ENCODE measurements around the gene STK36.
A peak's percentile ranks its signal among the peaks of the same experiment; 100 is the strongest.

Gene STK36

GRCh38 chr2:218671654-218672566 lies at the start of gene STK36, which contains the start of gene RNF25:
STK36 (plus strand) TSS chr2:218672086; CDS start chr2:218672830, 744 bp downstream.
RNF25 (minus strand) TSS chr2:218672002; CDS start chr2:218671970, 32 bp downstream.
- peak; percentile 85 for DNase-seq (ENCODE audit: low read depth)

- no peak for DNase-seq (ENCODE audit: low read depth)
Observed at GRCh38 chr2:218622606-218623365, 49.1 kb upstream of the STK36 start.

GRCh38 chr2:218623366-218623705 lies 48.5 kb upstream of the STK36 start:
- DNase-seq (ENCODE audit: low read depth), result no peak

- no peak for DNase-seq (ENCODE audit: low read depth)
Observed at GRCh38 chr2:218626369-218626768, 45.5 kb upstream of the STK36 start.

GRCh38 chr2:218627939-218628338 lies 43.9 kb upstream of the STK36 start:
- DNase-seq (ENCODE audit: low read depth), result no peak

- DNase-seq (ENCODE audit: low read depth), result no peak
Observed at GRCh38 chr2:218631837-218632236, 40.0 kb upstream of the STK36 start.

- DNase-seq (ENCODE audit: low read depth), result no peak
Observed at GRCh38 chr2:218635719-218636118, 36.2 kb upstream of the STK36 start.

GRCh38 chr2:218638372-218638771 lies 33.5 kb upstream of the STK36 start:
- no peak for DNase-seq (ENCODE audit: low read depth)

GRCh38 chr2:218642121-218642656 lies 29.7 kb upstream of the STK36 start:
- no peak for DNase-seq (ENCODE audit: low read depth)

- DNase-seq (ENCODE audit: low read depth), result no peak
Observed at GRCh38 chr2:218642786-218643185, 29.1 kb upstream of the STK36 start.

GRCh38 chr2:218643751-218644310 lies 28.1 kb upstream of the STK36 start:
- DNase-seq (ENCODE audit: low read depth), result no peak

- DNase-seq (ENCODE audit: low read depth), result no peak
Observed at GRCh38 chr2:218644721-218645120, 27.2 kb upstream of the STK36 start.

GRCh38 chr2:218645126-218645525 lies 26.8 kb upstream of the STK36 start:
- no peak for DNase-seq (ENCODE audit: low read depth)

- peak; percentile 61 for DNase-seq (ENCODE audit: low read depth)
Observed at GRCh38 chr2:218648088-218648786, 23.6 kb upstream of the STK36 start.

- no peak for DNase-seq (ENCODE audit: low read depth)
Observed at GRCh38 chr2:218648787-218649100, 23.1 kb upstream of the STK36 start.

GRCh38 chr2:218655751-218656150 lies 16.1 kb upstream of the STK36 start:
- no peak for DNase-seq (ENCODE audit: low read depth)

- DNase-seq (ENCODE audit: low read depth), result peak; percentile 8
Observed at GRCh38 chr2:218658671-218659257, 13.1 kb upstream of the STK36 start.

- peak; percentile 73 for DNase-seq (ENCODE audit: low read depth)
Observed at GRCh38 chr2:218659258-218659987, 12.5 kb upstream of the STK36 start, which contains the start of the genes BCS1L and ZNF142. BCS1L (plus strand) TSS chr2:218659683; CDS start chr2:218660988, 1,305 bp downstream. ZNF142 (minus strand) TSS chr2:218659623; CDS start chr2:218656429, 3,194 bp downstream.

- DNase-seq (ENCODE audit: low read depth), result no peak
Observed at GRCh38 chr2:218659988-218660358, 11.9 kb upstream of the STK36 start.

- DNase-seq (ENCODE audit: low read depth), result no peak
Observed at GRCh38 chr2:218662377-218662776, 9.5 kb upstream of the STK36 start.

- no peak for DNase-seq (ENCODE audit: low read depth)
Observed at GRCh38 chr2:218662827-218663226, 9.1 kb upstream of the STK36 start.

All from fibroblast of the conjunctiva (primary cell).